GM15510 (cell line): ENCODE data around the gene CCM2.

Experiments
- POLR2A ChIP-seq: IDR thresholded peaks from 3 replicates; pipeline ENCODE4 v1.6.1; 2011; ENCODE audit warnings: borderline replicate concordance; ENCODE audit not compliant: insufficient read length; ENCODE audit errors: extremely low read depth

Gene CCM2

GRCh38 chr7:45114926-45115325 is 114.9 kb downstream of the CCM2 start:
- TF ChIP-seq POLR2A, result no peak

GRCh38 chr7:45116048-45116447 is 116.0 kb downstream of the CCM2 start:
- no peak for TF ChIP-seq POLR2A

GRCh38 chr7:45117582-45117981 is 117.6 kb downstream of the CCM2 start:
- no peak for TF ChIP-seq POLR2A

DNA sequence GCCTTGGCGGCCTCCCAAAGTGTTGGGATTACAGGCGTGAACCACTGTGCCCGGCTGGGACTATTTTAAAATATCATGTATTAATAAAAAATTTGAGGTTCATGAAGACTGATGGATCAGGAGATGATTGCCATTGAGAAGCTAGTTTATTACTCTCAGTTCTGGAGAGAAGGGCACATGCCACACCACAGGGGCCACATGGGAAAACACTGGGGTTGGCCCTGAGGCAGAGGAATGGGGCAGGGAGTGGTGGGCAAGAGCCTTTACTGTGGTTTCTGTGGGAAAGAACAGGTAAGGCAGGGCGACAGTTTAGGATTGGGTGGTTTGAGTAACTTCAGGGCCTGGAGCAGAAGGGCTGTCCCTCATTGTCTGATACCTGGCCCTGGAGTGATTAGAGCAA is 118.3 kb downstream of the CCM2 start:
- no peak for TF ChIP-seq POLR2A

- TF ChIP-seq POLR2A, result no peak
Measured at GRCh38 chr7:45118889-45119331, 118.9 kb downstream of the CCM2 start.

GRCh38 chr7:45119550-45119949 is 119.5 kb downstream of the CCM2 start:
- TF ChIP-seq POLR2A, result no peak

DNA sequence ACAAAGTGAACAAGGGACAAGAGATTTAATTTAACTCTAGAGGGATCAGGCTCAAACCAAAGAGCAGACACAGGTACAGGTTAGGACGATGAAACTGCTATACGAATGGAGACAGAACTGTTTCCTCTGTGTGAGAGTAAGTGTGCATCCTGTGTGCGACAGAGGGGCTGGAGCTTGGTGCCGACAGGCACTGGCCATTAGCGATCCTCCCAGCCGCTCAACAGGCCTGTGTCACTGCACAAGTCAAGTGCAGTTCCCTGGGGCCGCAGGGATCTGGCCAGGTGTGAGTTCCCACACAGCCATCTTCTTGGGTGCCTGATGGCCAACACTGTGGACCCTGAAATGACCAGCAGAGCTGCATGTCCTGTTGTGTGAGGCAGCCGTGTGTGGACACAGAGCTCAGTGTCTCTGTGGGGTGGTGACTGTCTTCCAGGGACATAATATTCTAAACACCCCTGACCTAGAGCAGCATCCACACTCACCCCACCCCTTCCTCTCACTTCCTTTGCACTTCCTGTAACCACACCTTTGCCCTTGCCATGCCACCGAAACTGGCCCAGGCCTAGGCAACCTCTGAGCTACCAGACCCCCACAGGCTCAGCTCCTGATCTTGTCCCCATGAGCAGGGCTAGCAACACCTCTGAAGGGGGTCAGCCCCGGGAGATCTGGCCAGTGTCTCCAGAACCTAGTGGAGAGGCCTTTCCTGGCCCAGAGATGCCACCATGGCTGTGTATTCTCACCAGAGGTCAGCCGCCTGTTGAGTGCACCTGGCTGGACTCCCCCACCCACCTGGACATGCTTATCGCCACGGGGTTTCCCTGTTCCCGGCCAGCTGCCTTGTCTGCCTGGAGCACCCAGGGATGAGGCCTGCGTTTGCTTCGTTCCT is 123.2 kb downstream of the CCM2 start:
- no peak for TF ChIP-seq POLR2A

DNA sequence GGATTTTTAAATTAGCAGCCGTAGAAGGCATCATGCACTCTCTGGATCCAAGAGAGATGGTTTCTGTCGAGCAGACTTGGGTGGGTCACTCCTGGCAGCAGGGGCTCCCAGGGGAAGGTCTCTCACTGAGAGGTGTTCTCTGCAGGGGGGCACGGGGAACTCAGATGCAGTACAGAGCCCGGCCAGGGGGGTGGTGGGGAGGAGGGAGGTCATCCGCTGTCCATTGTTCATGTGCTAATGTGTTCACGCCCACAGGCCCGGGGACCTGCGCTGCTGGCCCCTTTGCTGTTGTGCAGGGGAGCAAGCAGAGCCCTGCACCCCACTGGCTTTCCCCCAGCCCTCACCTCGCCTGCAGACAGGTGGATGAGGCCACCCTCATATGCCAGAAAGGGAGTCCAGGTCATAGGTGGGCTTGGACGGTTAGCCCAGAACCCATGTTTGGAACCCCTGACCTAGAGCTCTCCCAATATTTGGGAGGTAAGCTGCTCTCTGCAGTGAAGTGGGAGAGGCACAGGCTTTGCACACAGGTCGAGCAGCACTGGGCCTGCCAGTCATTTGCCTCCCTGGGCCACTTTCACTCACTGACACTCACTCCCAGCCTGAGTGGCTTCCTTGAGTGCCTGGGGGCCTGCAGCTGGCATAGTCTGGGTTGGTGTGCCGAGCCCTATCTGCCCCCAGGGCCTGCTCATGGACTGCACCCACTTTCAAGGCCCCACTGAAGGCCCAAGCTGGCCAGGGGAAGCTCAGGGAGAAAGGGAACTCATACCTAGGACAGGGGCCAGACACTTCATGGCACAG is 124.1 kb downstream of the CCM2 start:
- TF ChIP-seq POLR2A, result no peak

- no peak for TF ChIP-seq POLR2A
Measured at GRCh38 chr7:45125193-45125904, 125.3 kb downstream of the CCM2 start.
